ENCODE results near the gene FIGNL1.

DNA sequence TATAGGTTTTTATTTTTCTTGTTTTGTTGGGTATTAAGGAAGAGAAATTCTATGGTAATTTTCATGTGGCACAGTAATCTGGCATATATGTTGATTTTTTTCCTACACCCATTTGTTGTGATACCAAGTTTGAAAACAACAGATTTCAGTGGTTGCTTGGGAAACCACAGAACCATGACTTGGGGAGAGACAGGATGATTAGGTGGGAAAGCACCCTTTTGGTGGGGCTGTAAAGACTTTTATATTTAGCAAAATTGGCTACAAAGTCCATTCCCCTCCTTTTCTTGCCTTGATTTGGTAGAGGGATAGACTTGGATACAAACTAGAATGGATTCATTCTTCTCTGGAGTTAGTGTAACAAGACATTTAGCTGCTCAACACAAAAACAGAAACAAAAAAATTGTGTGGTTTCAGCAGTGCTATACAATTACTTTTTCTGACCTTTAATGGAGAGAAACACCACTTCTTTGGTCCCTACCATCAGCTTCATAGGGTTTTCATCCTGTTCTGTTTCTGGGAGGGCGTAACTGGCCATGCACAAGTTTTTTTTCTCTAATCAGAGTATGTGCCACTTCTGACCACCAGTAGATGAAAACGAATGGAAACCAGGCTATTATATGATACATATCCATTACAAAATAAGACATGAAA lies 52.7 kb downstream of the FIGNL1 start:
- TF ChIP-seq, protein P1, sequence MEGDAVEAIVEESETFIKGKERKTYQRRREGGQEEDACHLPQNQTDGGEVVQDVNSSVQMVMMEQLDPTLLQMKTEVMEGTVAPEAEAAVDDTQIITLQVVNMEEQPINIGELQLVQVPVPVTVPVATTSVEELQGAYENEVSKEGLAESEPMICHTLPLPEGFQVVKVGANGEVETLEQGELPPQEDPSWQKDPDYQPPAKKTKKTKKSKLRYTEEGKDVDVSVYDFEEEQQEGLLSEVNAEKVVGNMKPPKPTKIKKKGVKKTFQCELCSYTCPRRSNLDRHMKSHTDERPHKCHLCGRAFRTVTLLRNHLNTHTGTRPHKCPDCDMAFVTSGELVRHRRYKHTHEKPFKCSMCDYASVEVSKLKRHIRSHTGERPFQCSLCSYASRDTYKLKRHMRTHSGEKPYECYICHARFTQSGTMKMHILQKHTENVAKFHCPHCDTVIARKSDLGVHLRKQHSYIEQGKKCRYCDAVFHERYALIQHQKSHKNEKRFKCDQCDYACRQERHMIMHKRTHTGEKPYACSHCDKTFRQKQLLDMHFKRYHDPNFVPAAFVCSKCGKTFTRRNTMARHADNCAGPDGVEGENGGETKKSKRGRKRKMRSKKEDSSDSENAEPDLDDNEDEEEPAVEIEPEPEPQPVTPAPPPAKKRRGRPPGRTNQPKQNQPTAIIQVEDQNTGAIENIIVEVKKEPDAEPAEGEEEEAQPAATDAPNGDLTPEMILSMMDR (IDR thresholded peaks at IDR 0.05 in 2 of 3, conservative IDR thresholded peaks at IDR 0.05 in 1 of 3; ENCODE audit: borderline replicate concordance in 1 of 3, insufficient read depth in 1 of 3, low read depth in 2 of 3, low read length in 2 of 3) = no peak
- TF ChIP-seq ZNF274 (IDR thresholded peaks at IDR 0.05; ENCODE audit: low read depth, low read length) (no peak), POLR2A (IDR thresholded peaks at IDR 0.05; ENCODE audit: borderline replicate concordance, extremely low read depth, insufficient read depth, insufficient read length) (no peak), YY1 (IDR thresholded peaks at IDR 0.05; ENCODE audit: extremely low read depth, insufficient replicate concordance, low read depth, low read length) (no peak), ZFX (IDR thresholded peaks at IDR 0.05) (no peak), SP1 (IDR thresholded peaks at IDR 0.05; ENCODE audit: low read depth) (no peak), EZH2phosphoT487 (IDR thresholded peaks at IDR 0.05; ENCODE audit: borderline replicate concordance) (no peak), ELF1 (IDR thresholded peaks at IDR 0.05; ENCODE audit: borderline replicate concordance, low read depth) (no peak), CEBPB (IDR thresholded peaks at IDR 0.05; ENCODE audit: low read depth) (no peak), RAD21 (IDR thresholded peaks at IDR 0.05; ENCODE audit: low read depth) (no peak), EZH2 (IDR thresholded peaks at IDR 0.05) (no peak)
- TF ChIP-seq, protein P2, sequence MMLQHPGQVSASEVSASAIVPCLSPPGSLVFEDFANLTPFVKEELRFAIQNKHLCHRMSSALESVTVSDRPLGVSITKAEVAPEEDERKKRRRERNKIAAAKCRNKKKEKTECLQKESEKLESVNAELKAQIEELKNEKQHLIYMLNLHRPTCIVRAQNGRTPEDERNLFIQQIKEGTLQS (IDR thresholded peaks at IDR 0.05) = no peak
- TF ChIP-seq, protein P3, sequence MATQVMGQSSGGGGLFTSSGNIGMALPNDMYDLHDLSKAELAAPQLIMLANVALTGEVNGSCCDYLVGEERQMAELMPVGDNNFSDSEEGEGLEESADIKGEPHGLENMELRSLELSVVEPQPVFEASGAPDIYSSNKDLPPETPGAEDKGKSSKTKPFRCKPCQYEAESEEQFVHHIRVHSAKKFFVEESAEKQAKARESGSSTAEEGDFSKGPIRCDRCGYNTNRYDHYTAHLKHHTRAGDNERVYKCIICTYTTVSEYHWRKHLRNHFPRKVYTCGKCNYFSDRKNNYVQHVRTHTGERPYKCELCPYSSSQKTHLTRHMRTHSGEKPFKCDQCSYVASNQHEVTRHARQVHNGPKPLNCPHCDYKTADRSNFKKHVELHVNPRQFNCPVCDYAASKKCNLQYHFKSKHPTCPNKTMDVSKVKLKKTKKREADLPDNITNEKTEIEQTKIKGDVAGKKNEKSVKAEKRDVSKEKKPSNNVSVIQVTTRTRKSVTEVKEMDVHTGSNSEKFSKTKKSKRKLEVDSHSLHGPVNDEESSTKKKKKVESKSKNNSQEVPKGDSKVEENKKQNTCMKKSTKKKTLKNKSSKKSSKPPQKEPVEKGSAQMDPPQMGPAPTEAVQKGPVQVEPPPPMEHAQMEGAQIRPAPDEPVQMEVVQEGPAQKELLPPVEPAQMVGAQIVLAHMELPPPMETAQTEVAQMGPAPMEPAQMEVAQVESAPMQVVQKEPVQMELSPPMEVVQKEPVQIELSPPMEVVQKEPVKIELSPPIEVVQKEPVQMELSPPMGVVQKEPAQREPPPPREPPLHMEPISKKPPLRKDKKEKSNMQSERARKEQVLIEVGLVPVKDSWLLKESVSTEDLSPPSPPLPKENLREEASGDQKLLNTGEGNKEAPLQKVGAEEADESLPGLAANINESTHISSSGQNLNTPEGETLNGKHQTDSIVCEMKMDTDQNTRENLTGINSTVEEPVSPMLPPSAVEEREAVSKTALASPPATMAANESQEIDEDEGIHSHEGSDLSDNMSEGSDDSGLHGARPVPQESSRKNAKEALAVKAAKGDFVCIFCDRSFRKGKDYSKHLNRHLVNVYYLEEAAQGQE (IDR thresholded peaks at IDR 0.05; ENCODE audit: low read depth) = no peak

Measured in HCT116 (cell line).